K562 (cell line): ENCODE results near the gene ISG20L2. TPM values are rescaled to one million over a fixed set of nuclear protein-coding genes. Genes with fewer than 3 reads are reported as not detected.

Experiments
- ATAC-seq: fragments of 200-7000 bp; cut with Tn5 transposase; 3 replicates; pipeline ENCODE4 v1.9.1; 2020; ENCODE audit warnings: moderate library complexity
- BruUV-seq: library from RNA; stranded (reverse); fragments of 400-500 nt; replicated peaks from 2 replicates; lab custom pipeline; 2021; lab: Mats Ljungman, UMichigan
- CTCF ChIA-PET: fragments of 300-600 bp; formaldehyde crosslinking; extraction: SDS; loops from one replicate; lab custom pipeline; 2021; ENCODE audit warnings: low intra/inter-chr PET ratio; lab: Yijun Ruan, JAX
- POLR2A ChIA-PET: fragments of 300-600, 350-650 bp; sonication (Branson Sonifier 250); formaldehyde crosslinking; extraction: SDS; loops from one replicate; lab custom pipeline; 2021; ENCODE audit warnings: antibody characterized with exemption, inconsistent platforms; lab: Yijun Ruan, JAX
- DNase-seq, 4 experiments: peaks; one replicate each; pipeline versions ENCODE4 v3.0.0 to v3.0.0-alpha.2; 2011 to 2018; ENCODE audit warnings: low spot score in 3 of 4, mixed read lengths in 3 of 4; ENCODE audit errors: extremely low read depth in 1 of 4
- FAIRE-seq: peaks from 2 replicates; lab custom pipeline; 2011; peaks lifted over from hg19 to GRCh38; lab: Jason Lieb, UNC
- H2AFZ ChIP-seq: 2 replicates; pipeline ENCODE4 v1.6.0; 2011; ENCODE audit warnings: low read depth, low read length, control low read depth, inconsistent platforms
- H3K27ac ChIP-seq: fragments of 200-600 bp; 3 replicates; pipeline ENCODE4 v1.8.0; 2011; ENCODE audit warnings: low read depth, mild to moderate bottlenecking, control low read depth, inconsistent platforms, low read length, moderate library complexity, mixed read lengths; ENCODE audit errors: extremely low read depth
- H3K27me3 ChIP-seq, 2 experiments: fragments of 300-600 bp in 1 of 2; 2 replicates in 1 of 2; 3 replicates in 1 of 2; pipeline versions ENCODE4 v1.6.0 to v1.8.0; 2011; ENCODE audit warnings: inconsistent platforms in 2 of 2, low read length in 2 of 2, mild to moderate bottlenecking in 1 of 2, mixed read lengths in 1 of 2, moderate library complexity in 1 of 2; ENCODE audit not compliant: control insufficient read depth in 2 of 2, insufficient read depth in 2 of 2
- H3K36me3 ChIP-seq: fragments of 300-600 bp; 3 replicates; pipeline ENCODE4 v1.8.0; 2011; ENCODE audit warnings: mild to moderate bottlenecking, low read length, inconsistent platforms; ENCODE audit not compliant: control insufficient read depth, insufficient read depth
- H3K4me1 ChIP-seq, 2 experiments: fragments of 200-600 bp in 1 of 2; replicated peaks in 1 of 2; 2 replicates in 1 of 2; 3 replicates in 1 of 2; pipeline versions ENCODE4 v1.5.1 to v1.8.0; 2011; ENCODE audit warnings: inconsistent platforms in 2 of 2, low read length in 2 of 2, mild to moderate bottlenecking in 1 of 2, mixed read lengths in 1 of 2, moderate library complexity in 1 of 2; ENCODE audit not compliant: control insufficient read depth in 2 of 2, insufficient read depth in 2 of 2
- H3K4me2 ChIP-seq: 2 replicates; pipeline ENCODE4 v1.6.1; 2011; ENCODE audit warnings: low read length, control low read depth, inconsistent platforms, mixed read lengths; ENCODE audit not compliant: insufficient read depth
- H3K4me3 ChIP-seq: fragments of 200-600 bp; sonication (generic), shearing (Covaris generic); 2 replicates; pipeline ENCODE4 v1.5.1; 2016; ENCODE audit warnings: control low read depth, inconsistent platforms
- H3K79me2 ChIP-seq: fragments of 200-600 bp; 3 replicates; pipeline ENCODE4 v1.8.0; 2011; ENCODE audit warnings: low read length, inconsistent platforms; ENCODE audit not compliant: control insufficient read depth, insufficient read depth
- H3K9ac ChIP-seq, 2 experiments: 2 replicates each; pipeline versions ENCODE4 v1.6.0 to v1.6.1; 2011; ENCODE audit warnings: low read depth in 2 of 2, low read length in 2 of 2, control low read depth in 1 of 2, inconsistent platforms in 1 of 2, mild to moderate bottlenecking in 1 of 2, mixed read lengths in 1 of 2; ENCODE audit not compliant: insufficient read depth in 1 of 2
- H3K9me1 ChIP-seq: one replicate; pipeline ENCODE4 v1.6.0; 2011; ENCODE audit warnings: inconsistent platforms, mild to moderate bottlenecking, low read length, moderate library complexity; ENCODE audit not compliant: control insufficient read depth, insufficient read depth
- H3K9me3 ChIP-seq: replicated peaks from 2 replicates; pipeline ENCODE4 v1.5.1; 2011; ENCODE audit warnings: low read depth, low read length, inconsistent platforms; ENCODE audit not compliant: control insufficient read depth, insufficient read depth
- H4K20me1 ChIP-seq: replicated peaks from 2 replicates; pipeline ENCODE4 v1.6.1; 2011; ENCODE audit warnings: low read length, inconsistent platforms, mixed read lengths; ENCODE audit not compliant: control insufficient read depth, insufficient read depth
- HDAC1 ChIP-seq, 2 experiments: fragments of 450-650 bp; IDR thresholded peaks; 2 replicates each; pipeline ENCODE4 v1.6.1; 2016 to 2017; ENCODE audit warnings: inconsistent platforms in 1 of 2, mild to moderate bottlenecking in 1 of 2, moderate library complexity in 1 of 2
- KLF10 ChIP-seq: fragments of 250-450 bp; sonication (Bioruptor Pico); IDR thresholded peaks from 2 replicates; pipeline ENCODE4 v1.6.1; 2021; ENCODE audit warnings: matching md5 sums
- RERE ChIP-seq: sonication (generic); formaldehyde crosslinking; IDR thresholded peaks from 2 replicates; pipeline ENCODE4 v1.8.0; 2023; ENCODE audit warnings: missing genetic modification reagents, mild to moderate bottlenecking, borderline replicate concordance
- SPI1 ChIP-seq: IDR thresholded peaks from 2 replicates; pipeline ENCODE4 v1.6.1; 2011; ENCODE audit warnings: low read depth, low read length, control low read depth, borderline replicate concordance
- TGIF2 ChIP-seq: sonication (generic); formaldehyde crosslinking; IDR thresholded peaks from 2 replicates; pipeline ENCODE4 v1.8.1; 2022; ENCODE audit warnings: mild to moderate bottlenecking, missing genetic modification reagents, moderate library complexity
- whole genome bisulfite sequencing: fragments of 100-300 bp; shearing (Covaris generic); methylation state at CpG from one replicate; pipeline ENCODE4 v1.1.6; 2016; ENCODE audit warnings: low coverage, mixed read lengths; ENCODE audit not compliant: insufficient coverage; ENCODE audit errors: missing lambda C conversion rate; 5-methylcytosine and 5-hydroxymethylcytosine counted together
- in situ Hi-C: fragments of 300-500 bp; cut with MboI; formaldehyde crosslinking; loops from 4 replicates; pipeline ENCODE4 v1.15.0; 2018; ENCODE audit warnings: inconsistent platforms, mixed read lengths
- intact Hi-C: fragments of 100-400 bp; cut with micrococcal nuclease; formaldehyde crosslinking; loops from 2 replicates; pipeline ENCODE4 v1.14.2; 2022
- polyA plus RNA-seq, 8 experiments: library from polyadenylated mRNA; depleted of rRNA in 4 of 8; stranded (reverse) in 5 of 8; unstranded in 3 of 8; fragments of >200 nt; fragmentation: Nextera tagmentation in 2 of 8; fragmentation: Illumina TruSeq in 1 of 8; extraction: Ambion mirVana in 2 of 8; extraction: Trizol in 1 of 8; gene quantifications; 2 replicates each; pipeline versions ENCODE4 v1.2.1 to v1.2.3, GENCODE V29; 2011 to 2014; ENCODE audit warnings: inconsistent platforms in 1 of 8, missing spikeins in 1 of 8
- total RNA-seq, 7 experiments: library from RNA; depleted of rRNA in 6 of 7; stranded (reverse); fragments of >200 nt in 6 of 7; fragmentation: Illumina TruSeq in 2 of 7; extraction: Trizol in 2 of 7; gene quantifications; 2 replicates each; pipeline versions ENCODE4 v1.2.1 to v1.2.3, GENCODE V29; 2011 to 2021; ENCODE audit warnings: low replicate concordance in 1 of 7
- TF ChIP-seq, protein P1 (sequence below): fragments of 450-650 bp; IDR thresholded peaks from 2 replicates; pipeline ENCODE4 v1.7.0; 2016; ENCODE audit warnings: borderline replicate concordance

Gene ISG20L2
- total and polyA plus RNA-seq, 9 of the 15 experiments (the other 6 are each of a cell fraction or from before 2014, with no cell fraction given): 21.3 to 130 (median 50.3) TPM

- TF ChIP-seq HDAC1 (IDR thresholded peaks at IDR 0.05): peak in 1 of 2 experiments; percentile 87; a peak in 2 of 4 replicates
- TF ChIP-seq, all 486 proteins: peak for 61
These were observed 504 bp downstream of the ISG20L2 start, which contains the start of gene METTL25B (continued) for GRCh38 chr1:156727926-156728598.

DNA sequence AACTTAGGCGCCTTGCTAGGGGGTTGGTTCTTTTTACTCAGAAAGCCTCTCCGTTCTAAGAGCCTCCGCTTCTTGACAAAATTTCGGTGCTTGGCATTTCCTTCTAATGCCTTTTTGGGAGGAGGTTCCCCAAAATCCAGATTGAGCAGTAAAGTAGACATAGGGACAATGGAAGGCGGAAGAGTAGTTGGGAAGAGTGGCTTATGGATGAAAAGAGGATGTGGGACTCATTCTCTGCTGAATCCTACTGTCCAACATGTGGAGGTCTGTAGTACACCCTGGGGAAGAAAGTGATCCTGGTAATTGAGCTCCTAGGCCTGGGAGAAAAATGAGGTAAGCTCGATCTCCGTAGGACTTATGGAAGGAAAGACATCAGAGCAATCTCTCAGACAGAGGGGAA, 1.1 kb downstream of the ISG20L2 start:
- Histone ChIP-seq H4K20me1 (peaks cover 31% of the 10 kb centered on the region), H2AFZ (no peak overlapping the region), H3K27ac (peak overlapping the region; percentile 82), H3K27me3 (no peaks in the 10 kb centered on the region; a peak in 1 of 5 replicates), H3K36me3 (peaks cover 73% of the 10 kb centered on the region), H3K79me2 (peaks cover 81% of the 10 kb centered on the region), H3K4me3 (peak overlapping the region; percentile 76), H3K9me1 (no peaks in the 10 kb centered on the region), H3K9me3 (no peaks in the 10 kb centered on the region), H3K9ac (peak overlapping the region; percentile 91 to 99), H3K4me1 (peaks cover 13 to 17% of the 10 kb centered on the region in 2 experiments; a peak in 4 of 5 replicates), H3K4me2 (peak overlapping the region; percentile 100)
- no TSS peak for BruUV-seq
- TF ChIP-seq RERE: 0 out of 2 replicates have a peak, but pooled peaks have one; percentile 51
- TF ChIP-seq, protein P1, sequence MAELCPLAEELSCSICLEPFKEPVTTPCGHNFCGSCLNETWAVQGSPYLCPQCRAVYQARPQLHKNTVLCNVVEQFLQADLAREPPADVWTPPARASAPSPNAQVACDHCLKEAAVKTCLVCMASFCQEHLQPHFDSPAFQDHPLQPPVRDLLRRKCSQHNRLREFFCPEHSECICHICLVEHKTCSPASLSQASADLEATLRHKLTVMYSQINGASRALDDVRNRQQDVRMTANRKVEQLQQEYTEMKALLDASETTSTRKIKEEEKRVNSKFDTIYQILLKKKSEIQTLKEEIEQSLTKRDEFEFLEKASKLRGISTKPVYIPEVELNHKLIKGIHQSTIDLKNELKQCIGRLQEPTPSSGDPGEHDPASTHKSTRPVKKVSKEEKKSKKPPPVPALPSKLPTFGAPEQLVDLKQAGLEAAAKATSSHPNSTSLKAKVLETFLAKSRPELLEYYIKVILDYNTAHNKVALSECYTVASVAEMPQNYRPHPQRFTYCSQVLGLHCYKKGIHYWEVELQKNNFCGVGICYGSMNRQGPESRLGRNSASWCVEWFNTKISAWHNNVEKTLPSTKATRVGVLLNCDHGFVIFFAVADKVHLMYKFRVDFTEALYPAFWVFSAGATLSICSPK: no peak
- TF ChIP-seq TGIF2 (CRISPR knock-in tag): 0 out of 2 replicates have a peak, but pooled peaks have one; percentile 12
- TF ChIP-seq SPI1: 0 out of 2 replicates have a peak, but pooled peaks have one; percentile 31
- no peak for TF ChIP-seq KLF10 (CRISPR knock-in tag)
- in situ Hi-C loops: loop anchor here (5.0 to 25.0 kb wide), 3 partner anchors 40 to 1415 kb away; partner anchors contain the start of genes FDPS, NTRK1, PKLR and PRCC
- 2% methylated on average over 7 of the region's 7 CpGs for WGBS
- ChIA-PET POLR2A (interaction anchor here (0.6 to 5.0 kb wide), 18 partner anchors 10 to 164 kb away, joined by 3 to 60 read pairs (median 4); partner anchors contain the start of genes MRPL24, NTRK1 and PRCC), CTCF (interaction anchor here (0.6 to 6.9 kb wide), 7 partner anchors 38 to 163 kb away, joined by 3 to 143 read pairs (median 16); partner anchors contain the start of genes INSRR and NTRK1)
- intact Hi-C loops: loop anchor here (2.0 to 5.0 kb wide), 4 partner anchors 39 to 195 kb away; partner anchors contain the start of genes LRRC71 and PRCC
- no peak for ATAC-seq
- no peak for FAIRE-seq
- no peak for DNase-seq
